ENCODE data around the gene ARHGAP6. TPM values are rescaled to one million over a fixed set of nuclear protein-coding genes. Genes with fewer than 3 reads are reported as not detected.
"Not testable (repeated sequence)": the region's sequence is repeated elsewhere in the genome, so short reads cannot be mapped to it uniquely, and the experiment has no call there.

The ARHGAP6 gene
- total RNA-seq, 1 donor from 2014 or later: 2.7 TPM

DNA sequence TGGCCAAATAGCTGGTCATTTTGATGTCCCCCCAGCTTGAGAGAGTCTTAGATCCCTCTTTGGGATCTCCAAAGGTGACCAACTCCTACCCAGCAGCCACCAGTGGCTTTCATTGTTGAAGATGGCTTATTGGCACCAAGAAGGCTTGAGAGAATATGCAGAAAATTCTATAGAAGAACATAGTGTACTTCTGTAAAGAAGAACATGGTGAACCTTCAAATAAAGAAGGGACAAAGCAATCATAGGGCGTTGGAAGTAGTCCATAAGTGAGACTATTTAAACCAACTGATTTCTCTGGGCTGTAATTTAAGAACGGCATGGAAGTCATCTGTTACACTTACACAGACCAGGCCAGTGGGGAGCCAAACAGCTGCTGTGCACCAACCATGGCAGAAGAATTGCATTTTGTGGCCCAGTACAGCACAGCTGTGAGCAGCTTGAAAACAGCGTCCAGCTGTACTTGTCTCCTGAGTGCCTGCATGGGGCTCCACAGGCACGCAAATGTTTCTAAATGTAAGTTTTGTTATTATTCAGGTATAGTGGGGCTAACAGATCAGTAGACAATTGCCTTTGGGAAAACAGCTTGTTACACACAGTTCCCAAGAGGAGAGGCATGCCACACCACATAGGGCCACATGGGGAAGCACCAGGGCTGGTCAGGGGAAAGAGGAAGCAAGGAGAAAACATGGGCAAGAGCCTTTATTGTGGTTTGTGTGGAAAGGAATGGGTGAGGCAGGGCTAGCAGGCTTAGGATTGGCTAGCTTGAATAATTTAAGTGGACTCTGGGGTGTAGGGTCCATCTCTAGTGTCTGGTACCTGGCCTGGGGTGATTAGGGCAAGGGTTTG lies 125.0 kb downstream of the ARHGAP6 start:
- ATAC-seq (ENCODE audit: poor library complexity) (peak; percentile 78), DNase-seq (peak; percentile 42)
- intact Hi-C loops (cut with DNase I): no loop called here

GRCh38 chrX:11537141-11537540 lies 128.6 kb downstream of the ARHGAP6 start:
- intact Hi-C loops (cut with DNase I): loop anchor here (10.0 kb wide), 1 partner anchor 392 kb away; no protein-coding TSS in a partner anchor
- ATAC-seq (ENCODE audit: poor library complexity): no peak
- no peak for DNase-seq

DNA sequence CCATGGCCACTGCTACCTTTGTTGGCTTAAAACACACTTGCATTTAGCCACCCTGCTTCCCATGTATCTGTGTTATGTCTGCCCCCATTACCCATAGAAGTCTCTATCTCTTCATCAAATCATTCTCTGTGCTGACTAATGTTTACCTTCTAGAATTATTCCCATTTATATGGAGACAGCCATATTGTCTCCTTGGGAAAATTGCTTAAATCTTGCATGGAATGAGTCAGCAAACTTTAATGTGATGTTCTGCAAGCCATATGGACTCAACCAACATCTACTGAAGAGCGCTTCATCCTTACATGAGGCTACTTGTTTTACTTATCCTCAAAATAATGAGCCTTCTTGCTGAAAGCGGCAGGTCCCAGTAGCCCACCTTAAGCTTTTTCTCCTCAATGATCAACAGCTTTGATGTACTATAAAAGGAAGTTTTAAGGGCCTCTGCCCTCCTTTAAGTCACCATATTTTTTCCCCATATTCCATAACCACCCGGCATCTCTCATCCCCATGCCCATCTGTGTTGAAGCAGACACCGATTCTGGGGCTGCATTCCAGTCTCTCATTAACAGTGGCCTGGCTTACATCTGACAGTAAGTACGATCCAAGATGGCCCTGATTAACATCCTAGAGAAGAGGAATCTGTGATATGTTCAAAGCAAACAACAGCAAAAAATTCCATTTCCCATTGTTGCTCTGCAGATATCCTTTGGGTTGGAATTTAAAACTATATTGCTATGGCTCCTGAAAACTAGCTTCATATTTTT lies 130.4 kb downstream of the ARHGAP6 start:
- intact Hi-C loops (cut with DNase I): loop anchor here (10.0 kb wide), 1 partner anchor 391 kb away; no protein-coding TSS in a partner anchor
- no peak for ATAC-seq (ENCODE audit: poor library complexity)
- no peak for DNase-seq

DNA sequence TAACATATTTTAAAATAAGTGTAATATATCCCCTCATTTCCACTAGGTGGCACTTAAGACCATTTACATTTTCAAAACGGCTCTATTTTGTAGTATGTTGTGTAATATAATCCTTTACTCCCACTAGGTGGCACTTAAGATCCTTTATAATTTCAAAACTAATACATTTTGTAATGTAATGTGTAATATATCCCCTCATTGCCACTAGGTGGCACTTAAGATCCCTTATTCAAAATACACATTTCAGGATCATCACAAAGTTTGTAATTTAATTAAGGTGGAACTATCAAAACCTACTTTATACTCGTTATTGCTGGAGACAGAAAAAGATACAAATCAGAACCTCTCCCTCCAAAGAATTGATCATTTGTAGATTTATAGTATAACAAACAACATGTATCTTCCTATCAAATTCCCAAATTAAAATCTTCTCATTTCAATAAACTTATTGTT lies 132.5 kb downstream of the ARHGAP6 start:
- peak; percentile 92 for ATAC-seq (ENCODE audit: poor library complexity)
- intact Hi-C loops (cut with DNase I): loop anchor here (5.0 to 10.0 kb wide), 3 partner anchors 189 to 388 kb away; no protein-coding TSS in a partner anchor
- DNase-seq: no peak

DNA sequence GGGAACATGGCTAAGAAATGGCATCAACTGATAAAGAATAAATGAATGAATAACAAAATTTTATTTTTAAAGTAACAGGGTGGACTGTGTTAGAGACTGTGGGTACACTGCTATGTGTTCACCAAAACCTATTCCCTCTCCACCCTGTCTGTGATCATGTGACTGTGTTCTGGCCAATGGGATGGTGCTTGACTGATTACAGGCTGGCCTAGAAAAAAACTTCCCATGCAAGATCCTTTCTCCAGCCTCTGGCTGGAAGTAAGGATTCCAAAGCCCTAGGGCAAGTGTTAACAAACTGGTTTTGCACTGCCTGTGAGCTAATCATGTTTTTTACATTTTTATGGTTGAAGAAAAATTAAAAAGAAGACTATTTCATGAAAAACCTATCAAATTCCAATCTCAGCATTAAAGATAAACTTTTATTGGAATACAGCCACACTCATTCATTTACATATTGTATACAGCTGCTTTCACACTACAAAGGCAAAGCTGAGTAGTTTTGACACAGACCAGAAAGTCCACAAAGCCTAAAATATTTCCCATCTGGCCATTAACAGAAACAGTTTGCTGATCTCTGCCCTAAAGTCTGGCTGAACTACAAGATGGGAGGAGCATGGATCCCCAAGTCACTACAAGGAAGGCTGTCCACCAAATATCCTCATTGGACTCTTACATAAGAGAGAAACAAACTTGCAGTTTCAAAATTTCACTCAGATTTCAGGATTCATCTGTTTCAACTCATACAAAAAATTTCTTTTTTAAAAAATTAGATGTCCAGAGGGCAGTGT lies 133.2 kb downstream of the ARHGAP6 start:
- ATAC-seq (ENCODE audit: poor library complexity) (peak; percentile 55), DNase-seq (no peak)
- intact Hi-C loops (cut with DNase I): loop anchor here (5.0 to 10.0 kb wide), 3 partner anchors 190 to 388 kb away; no protein-coding TSS in a partner anchor

DNA sequence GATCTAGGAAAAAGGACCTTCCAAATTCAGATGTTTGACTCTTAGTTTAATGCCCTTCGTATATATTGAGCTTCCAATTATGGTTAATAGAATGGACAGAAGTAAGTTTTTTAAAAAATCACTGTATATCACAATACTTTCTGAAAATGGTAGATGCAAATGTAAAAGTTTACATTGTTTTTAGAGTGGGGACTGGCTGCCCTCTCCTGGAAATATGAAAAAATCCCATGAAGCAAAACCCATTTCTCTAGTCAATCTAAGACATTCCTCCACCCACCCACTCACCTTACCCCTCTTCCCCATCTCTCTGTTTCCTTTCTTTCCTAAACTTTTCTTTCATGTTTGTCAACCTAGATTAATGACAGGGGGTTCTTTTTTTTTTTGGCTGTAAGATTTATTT lies 134.5 kb downstream of the ARHGAP6 start:
- DNase-seq: no peak
- intact Hi-C loops (cut with DNase I): loop anchor here (5.0 to 10.0 kb wide), 3 partner anchors 191 to 386 kb away; no protein-coding TSS in a partner anchor
- ATAC-seq (ENCODE audit: poor library complexity): peak; percentile 41

- DNase-seq (no peak), ATAC-seq (ENCODE audit: poor library complexity) (peak; percentile 55)
- intact Hi-C loops (cut with DNase I): loop anchor here (5.0 to 10.0 kb wide), 3 partner anchors 192 to 386 kb away; no protein-coding TSS in a partner anchor
These were observed 135.1 kb downstream of the ARHGAP6 start for GRCh38 chrX:11530621-11531020.

GRCh38 chrX:11528623-11529022 lies 137.1 kb downstream of the ARHGAP6 start:
- intact Hi-C loops (cut with DNase I): no loop called here
- ATAC-seq (ENCODE audit: poor library complexity) (no peak), DNase-seq (no peak)

- no peak for DNase-seq
- intact Hi-C loops (cut with DNase I): no loop called here
- ATAC-seq (ENCODE audit: poor library complexity): no peak
These were observed 140.0 kb downstream of the ARHGAP6 start for GRCh38 chrX:11525685-11526084.

DNA sequence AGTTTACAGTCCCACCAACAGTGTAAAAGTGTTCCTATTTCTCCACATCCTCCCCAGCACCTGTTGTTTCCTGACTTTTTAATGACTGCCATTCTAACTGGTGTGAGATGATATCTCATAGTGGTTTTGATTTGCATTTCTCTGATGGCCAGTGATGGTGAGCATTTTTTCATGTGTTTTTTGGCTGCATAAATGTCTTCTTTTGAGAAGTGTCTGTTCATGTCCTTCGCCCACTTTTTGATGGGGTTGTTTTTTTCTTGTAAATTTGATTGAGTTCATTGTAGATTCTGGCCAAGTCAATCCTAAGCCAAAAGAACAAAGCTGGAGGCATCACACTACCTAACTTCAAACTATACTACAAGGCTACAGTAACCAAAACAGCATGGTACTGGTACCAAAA lies 146.5 kb downstream of the ARHGAP6 start:
- intact Hi-C loops (cut with DNase I); ATAC-seq (ENCODE audit: poor library complexity); DNase-seq: not testable (repeated sequence)

DNA sequence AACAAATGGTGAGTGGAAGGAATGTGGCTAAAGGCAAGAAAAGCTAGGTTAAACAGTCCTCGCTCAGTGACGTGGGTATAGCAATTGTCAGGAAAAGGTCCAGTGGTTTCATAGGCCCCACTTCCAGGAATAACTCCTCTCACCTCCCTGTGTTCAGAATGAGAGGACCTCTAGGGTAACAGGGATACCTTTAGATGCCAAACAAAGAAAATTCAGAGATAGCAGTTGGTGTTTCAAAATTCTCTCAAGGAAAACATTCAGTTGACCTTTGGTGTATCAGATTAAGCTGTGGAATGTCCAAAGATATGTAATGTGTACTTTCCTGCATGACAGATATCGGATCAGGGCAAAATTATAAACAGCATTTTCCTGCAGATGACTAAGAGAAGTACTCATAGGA lies 155.9 kb downstream of the ARHGAP6 start:
- no peak for ATAC-seq (ENCODE audit: poor library complexity)
- DNase-seq: no peak
- intact Hi-C loops (cut with DNase I): no loop called here

- DNase-seq (no peak), ATAC-seq (ENCODE audit: poor library complexity) (no peak)
- intact Hi-C loops (cut with DNase I): no loop called here
These were observed 161.5 kb downstream of the ARHGAP6 start for GRCh38 chrX:11504234-11504633.

- intact Hi-C loops (cut with DNase I): no loop called here
- no peak for ATAC-seq (ENCODE audit: poor library complexity)
- DNase-seq: no peak
These were observed 166.4 kb downstream of the ARHGAP6 start for GRCh38 chrX:11499076-11500044.

- intact Hi-C loops (cut with DNase I); DNase-seq; ATAC-seq (ENCODE audit: poor library complexity): not testable (repeated sequence)
These were observed 174.3 kb downstream of the ARHGAP6 start for GRCh38 chrX:11491375-11491774.

GRCh38 chrX:11484290-11484689 lies 181.4 kb downstream of the ARHGAP6 start:
- intact Hi-C loops (cut with DNase I): no loop called here
- no peak for DNase-seq
- no peak for ATAC-seq (ENCODE audit: poor library complexity)

DNA sequence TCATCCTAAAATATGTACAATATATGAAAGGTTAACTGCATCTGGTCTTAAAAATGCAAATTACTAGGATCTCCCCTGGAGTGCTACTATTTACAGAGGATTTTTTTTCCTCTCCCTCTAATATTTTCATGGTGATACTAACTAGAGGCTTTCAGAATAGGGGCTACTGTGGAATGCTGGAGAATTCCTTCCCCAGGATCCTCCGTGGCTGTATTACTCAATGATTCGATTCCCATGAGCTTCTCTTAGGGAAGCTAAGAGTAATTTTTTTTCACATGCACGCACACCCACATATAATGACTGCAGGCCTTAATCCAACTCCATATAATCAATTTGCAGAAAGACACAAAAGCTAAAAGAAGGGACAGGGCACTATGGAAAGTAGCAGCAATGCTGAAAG lies 184.7 kb downstream of the ARHGAP6 start:
- intact Hi-C loops (cut with DNase I): no loop called here
- ATAC-seq (ENCODE audit: poor library complexity) (no peak), DNase-seq (no peak)

GRCh38 chrX:11480626-11481025 lies 185.1 kb downstream of the ARHGAP6 start:
- DNase-seq: no peak
- no peak for ATAC-seq (ENCODE audit: poor library complexity)
- intact Hi-C loops (cut with DNase I): no loop called here
